WERI-Rb-1 (cell line): ENCODE results near the gene GJB5.

ENCODE experiments used
- DNase-seq: peaks from one replicate; pipeline ENCODE4 v3.0.0-alpha.2; 2020
- H3K27ac ChIP-seq: fragments of 250-450 bp; sonication (Bioruptor Pico); 2 replicates; pipeline ENCODE4 v1.5.1; 2020; ENCODE audit warnings: mild to moderate bottlenecking, moderate library complexity
- H3K27me3 ChIP-seq: fragments of 250-450 bp; sonication (Bioruptor Pico); 2 replicates; pipeline ENCODE4 v1.5.1; 2021; ENCODE audit warnings: mild to moderate bottlenecking, low read depth, moderate library complexity; ENCODE audit not compliant: insufficient read depth, severe bottlenecking
- H3K36me3 ChIP-seq: fragments of 250-450 bp; sonication (Bioruptor Pico); 2 replicates; pipeline ENCODE4 v1.5.1; 2020; ENCODE audit warnings: mild to moderate bottlenecking, moderate library complexity
- H3K4me3 ChIP-seq: 2 replicates; pipeline ENCODE4 v1.5.1; 2011; ENCODE audit warnings: low read depth, mild to moderate bottlenecking, control low read depth, low read length
- H3K9me3 ChIP-seq: fragments of 250-450 bp; sonication (Bioruptor Pico); 2 replicates; pipeline ENCODE4 v1.5.1; 2021; ENCODE audit warnings: mild to moderate bottlenecking, moderate library complexity; ENCODE audit not compliant: severe bottlenecking
- CTCF ChIP-seq: IDR thresholded peaks from 2 replicates; pipeline ENCODE4 v1.5.1; 2011; ENCODE audit warnings: low read depth, mild to moderate bottlenecking, control low read depth, inconsistent platforms, low read length

The GJB5 gene

GRCh38 chr1:34757386-34757785, 2.5 kb downstream of the GJB5 start:
- H3K27me3 ChIP-seq, result peaks cover 86% of the 10 kb centered on the region
- H3K4me3 ChIP-seq, result no peak overlapping the region
- no peak for TF ChIP-seq CTCF
- no peaks in the 10 kb centered on the region for H3K9me3 ChIP-seq
- H3K36me3 ChIP-seq, result no peaks in the 10 kb centered on the region
- no peak overlapping the region for H3K27ac ChIP-seq
- DNase-seq, result no peak

GRCh38 chr1:34758751-34759150, 3.9 kb downstream of the GJB5 start:
- H3K36me3 ChIP-seq, result no peaks in the 10 kb centered on the region
- H3K9me3 ChIP-seq, result no peaks in the 10 kb centered on the region
- no peak for DNase-seq
- no peak for TF ChIP-seq CTCF
- no peak overlapping the region for H3K4me3 ChIP-seq
- no peak overlapping the region for H3K27ac ChIP-seq
- peaks cover 90% of the 10 kb centered on the region for H3K27me3 ChIP-seq

GRCh38 chr1:34759503-34760357, 4.9 kb downstream of the GJB5 start, which contains the start of gene GJB4:
Gene GJB4 (plus strand): TSS chr1:34759740. CDS start chr1:34761255, 1,515 bp downstream.
- H3K27ac ChIP-seq, result no peak within 1 kb of the TSS
- DNase-seq, result no peak
- no peak for TF ChIP-seq CTCF
- H3K4me3 ChIP-seq, result no peak within 1 kb of the TSS
- H3K27me3 ChIP-seq, result peaks cover 86% of the 10 kb centered on the region
- no peaks in the 10 kb centered on the region for H3K36me3 ChIP-seq
- H3K9me3 ChIP-seq, result no peaks in the 10 kb centered on the region

- TF ChIP-seq CTCF, result no peak
- Histone ChIP-seq H3K27ac (no peak overlapping the region), H3K27me3 (peaks cover 89% of the 10 kb centered on the region), H3K9me3 (no peaks in the 10 kb centered on the region), H3K36me3 (no peaks in the 10 kb centered on the region), H3K4me3 (no peak overlapping the region)
- no peak for DNase-seq
Measured at GRCh38 chr1:34761176-34761761, 6.4 kb downstream of the GJB5 start.

- DNase-seq, result no peak
- H3K9me3 ChIP-seq, result no peaks in the 10 kb centered on the region
- peaks cover 91% of the 10 kb centered on the region for H3K27me3 ChIP-seq
- H3K27ac ChIP-seq, result no peak overlapping the region
- TF ChIP-seq CTCF, result no peak
- no peak overlapping the region for H3K4me3 ChIP-seq
- H3K36me3 ChIP-seq, result no peaks in the 10 kb centered on the region
Measured at GRCh38 chr1:34761776-34762307, 7.0 kb downstream of the GJB5 start.
